HG02798 (cell line): Measurements from ENCODE around the gene DIP2C.
"Not testable (repeated sequence)": the region's sequence is repeated elsewhere in the genome, so short reads cannot be mapped to it uniquely, and the experiment has no call there.

Experiments
- ATAC-seq: cut with Tn5 transposase; IDR thresholded peaks from one replicate; pipeline ENCODE4 v1.9.1; 2021; ENCODE audit warnings: mild to moderate bottlenecking; ENCODE audit not compliant: unreplicated experiment, poor library complexity

DIP2C gene

DNA sequence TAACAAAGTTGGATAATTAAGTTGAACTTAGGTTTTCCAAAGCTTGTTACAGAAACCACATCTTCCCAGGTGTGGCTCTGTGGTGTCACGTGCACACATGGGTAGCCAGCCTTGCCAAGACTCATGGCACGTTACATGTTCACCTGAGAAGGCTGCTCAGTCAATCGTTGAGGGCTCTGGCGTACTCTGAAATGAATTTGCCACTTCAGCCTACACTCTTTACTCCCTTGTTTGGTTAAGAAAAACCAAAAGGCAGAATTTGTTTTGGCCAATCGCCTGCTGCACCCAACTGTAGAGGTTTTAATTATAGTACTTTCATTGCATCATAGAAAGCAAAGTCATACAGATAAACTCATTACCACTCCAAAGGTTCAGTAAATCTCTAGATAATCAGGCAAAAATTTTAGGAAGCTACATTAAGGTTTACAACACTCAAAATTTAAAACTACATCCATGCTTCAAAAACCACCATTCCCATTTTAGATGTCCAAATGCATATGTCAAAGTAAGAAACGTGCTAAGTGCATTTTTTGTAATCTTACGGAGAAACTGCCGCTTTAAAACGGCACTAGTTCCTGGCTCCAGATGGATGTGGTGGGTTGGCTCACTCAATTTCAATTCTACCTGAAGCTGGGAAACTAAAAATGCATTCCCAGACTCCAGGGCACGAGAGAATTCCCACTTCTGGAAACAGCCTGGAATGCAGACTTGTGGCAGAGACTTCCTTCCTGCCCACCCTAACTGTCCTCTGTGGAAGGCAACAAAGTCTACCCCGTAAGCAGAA lies 88.4 kb downstream of the DIP2C start:
- no peak for ATAC-seq

DNA sequence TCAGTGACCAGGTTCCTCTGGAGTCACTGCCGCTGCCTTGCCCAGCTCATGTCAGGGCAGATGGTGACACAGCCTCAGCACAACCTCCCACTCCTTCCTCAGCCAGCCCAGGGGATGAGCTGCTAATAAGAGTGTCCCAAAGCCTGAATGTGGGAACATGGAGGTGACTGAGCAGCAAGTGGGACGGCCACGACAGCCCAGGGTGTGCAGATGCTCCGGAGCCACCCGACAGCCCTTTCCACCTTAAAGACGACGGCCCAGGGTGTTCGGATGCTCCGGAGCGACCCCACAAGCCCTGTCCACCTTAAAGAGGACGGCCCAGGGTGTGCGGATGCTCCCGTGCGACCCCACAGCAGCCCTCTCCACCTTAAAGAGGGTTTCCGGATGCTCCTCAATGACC lies 89.2 kb downstream of the DIP2C start:
- no peak for ATAC-seq

DNA sequence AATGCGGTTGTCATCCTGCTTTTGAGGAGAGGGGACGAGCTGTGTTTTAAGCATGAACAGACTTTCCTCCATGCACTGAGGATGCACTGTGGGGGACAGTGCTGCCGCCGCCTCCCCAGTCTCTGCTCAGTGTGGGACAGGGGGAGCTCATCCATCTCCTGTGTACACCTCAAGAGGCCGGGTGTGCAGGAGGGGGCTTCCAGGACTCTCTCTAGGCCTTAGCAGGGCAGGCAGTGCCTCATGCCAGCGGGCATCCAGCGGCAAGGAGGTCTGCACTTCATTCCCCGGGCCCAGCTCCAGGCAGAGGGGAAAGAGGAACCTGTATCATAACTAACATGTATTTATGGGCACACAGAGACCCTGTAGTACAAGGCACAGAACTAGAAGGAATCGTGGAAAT lies 89.7 kb downstream of the DIP2C start:
- ATAC-seq, result no peak

DNA sequence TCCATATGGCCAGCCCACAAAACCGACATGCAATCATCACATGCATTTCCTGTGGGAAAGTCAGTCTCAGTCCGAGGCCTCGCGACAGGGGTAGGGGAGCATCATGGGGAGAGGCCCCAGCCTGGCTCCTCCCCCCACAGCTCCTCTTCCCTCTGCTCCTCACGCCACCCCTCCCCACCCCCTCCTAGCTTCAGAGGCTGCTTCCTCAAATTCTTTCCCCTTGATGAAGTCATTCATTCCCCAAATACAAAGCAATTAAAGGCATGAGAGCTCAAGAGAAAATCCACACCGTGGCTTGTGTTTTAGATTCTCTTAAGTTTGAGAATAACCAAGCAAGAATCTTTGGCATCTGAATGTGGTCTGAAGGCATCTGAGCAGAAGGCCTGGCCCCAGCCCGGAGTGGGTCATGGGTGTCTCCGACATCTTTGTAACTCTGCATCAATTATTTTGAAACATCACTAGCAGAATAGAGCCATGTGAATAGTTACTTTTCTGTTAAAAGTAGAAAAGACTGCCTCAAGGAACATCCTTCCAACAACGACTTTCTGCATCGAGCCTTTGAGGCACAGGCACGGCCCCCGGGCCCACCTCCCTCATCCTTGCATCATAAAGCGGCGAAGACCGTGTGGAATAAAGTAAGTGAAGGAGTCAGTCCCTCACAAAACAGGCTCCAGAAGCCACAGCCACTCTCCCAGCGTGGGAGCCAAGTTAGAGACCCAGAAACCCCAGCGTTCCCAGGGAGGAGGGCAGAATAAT lies 90.9 kb downstream of the DIP2C start:
- no peak for ATAC-seq

DNA sequence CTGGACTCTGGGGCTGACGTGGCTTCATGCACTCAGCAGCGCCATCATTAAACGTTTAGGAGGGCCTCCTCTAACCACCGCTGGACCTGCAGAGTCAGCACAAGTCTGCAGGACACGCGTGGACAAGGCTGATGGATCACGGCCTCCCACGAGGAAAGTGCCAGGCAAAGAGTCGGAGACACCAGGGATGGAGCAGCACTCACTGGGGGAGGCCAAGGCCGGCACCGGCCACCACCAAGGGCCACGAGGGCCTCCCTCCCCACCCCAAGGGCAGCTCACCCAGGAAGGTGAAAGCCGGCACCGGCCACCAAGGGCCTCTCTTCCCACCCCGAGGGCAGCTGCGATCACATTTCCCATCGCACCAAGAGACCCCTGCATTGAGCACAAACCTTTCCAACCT lies 91.5 kb downstream of the DIP2C start:
- no peak for ATAC-seq

DNA sequence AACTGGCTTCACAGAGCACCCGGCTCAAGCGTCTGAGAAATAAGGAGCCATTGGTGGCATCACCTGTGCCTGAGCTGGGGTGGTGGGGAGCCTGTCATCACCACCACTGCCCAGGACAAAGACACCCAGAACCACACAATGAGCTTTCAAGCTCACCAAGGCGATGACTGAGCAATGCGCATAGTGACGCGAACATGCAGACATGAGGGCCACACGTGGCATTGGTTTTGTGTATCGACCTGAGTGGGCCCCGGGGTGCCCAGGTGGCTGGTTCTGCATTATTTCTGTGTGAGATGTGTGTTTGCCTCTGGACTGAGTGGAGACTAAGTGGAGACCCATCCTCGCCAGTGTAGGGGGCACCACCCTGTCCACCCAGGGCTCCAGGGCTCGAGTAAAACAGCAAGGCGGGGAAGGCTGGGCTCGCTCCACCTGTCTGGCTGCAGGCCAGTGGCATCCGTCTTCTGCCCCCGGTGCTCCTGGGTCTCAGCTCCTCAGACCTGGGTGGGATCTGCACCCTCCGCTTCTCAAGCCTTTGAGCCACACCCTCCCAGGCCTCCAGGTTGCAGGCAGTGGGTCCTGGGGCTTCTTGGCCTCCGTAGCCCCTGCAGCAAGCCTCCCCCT lies 92.6 kb downstream of the DIP2C start:
- ATAC-seq, result no peak

DNA sequence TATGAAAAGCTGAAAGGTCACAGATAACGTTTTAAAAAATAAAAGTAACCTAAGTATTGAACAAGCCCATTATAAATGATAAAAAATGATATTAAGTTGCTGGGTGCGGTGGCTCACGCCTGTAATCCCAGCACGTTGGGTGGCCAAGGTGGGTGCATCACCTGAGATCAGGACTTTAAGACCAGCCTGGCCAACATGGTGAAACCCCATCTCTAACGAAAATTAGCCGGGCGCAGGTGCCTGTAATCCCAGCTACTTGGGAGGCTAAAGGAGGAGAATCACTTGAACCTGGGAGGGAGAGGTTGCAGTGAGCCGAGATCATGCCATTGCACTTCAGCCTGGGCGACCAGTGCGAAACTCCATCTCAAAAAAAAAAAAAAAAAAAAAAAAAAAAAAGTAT lies 93.3 kb downstream of the DIP2C start:
- ATAC-seq, result not testable (repeated sequence)

DNA sequence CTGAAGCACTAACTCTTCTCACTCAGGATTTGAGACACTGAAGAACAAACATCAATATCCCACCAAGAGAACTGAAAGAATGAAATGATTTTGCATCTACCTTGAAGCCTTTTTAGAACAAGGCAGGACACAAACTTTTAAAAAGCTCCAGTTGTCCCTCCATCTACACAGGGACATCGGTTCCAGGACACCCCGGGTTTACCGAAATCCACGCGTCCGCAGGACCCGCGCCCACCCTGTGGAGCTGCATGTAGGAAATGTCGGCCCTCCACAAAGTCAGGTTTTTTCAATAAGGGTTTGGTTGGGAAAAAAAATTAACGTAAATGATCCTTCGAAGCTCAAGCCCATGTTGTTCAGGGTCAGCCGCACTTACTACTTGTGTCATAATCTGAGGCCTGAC lies 94.0 kb downstream of the DIP2C start:
- ATAC-seq, result no peak

DNA sequence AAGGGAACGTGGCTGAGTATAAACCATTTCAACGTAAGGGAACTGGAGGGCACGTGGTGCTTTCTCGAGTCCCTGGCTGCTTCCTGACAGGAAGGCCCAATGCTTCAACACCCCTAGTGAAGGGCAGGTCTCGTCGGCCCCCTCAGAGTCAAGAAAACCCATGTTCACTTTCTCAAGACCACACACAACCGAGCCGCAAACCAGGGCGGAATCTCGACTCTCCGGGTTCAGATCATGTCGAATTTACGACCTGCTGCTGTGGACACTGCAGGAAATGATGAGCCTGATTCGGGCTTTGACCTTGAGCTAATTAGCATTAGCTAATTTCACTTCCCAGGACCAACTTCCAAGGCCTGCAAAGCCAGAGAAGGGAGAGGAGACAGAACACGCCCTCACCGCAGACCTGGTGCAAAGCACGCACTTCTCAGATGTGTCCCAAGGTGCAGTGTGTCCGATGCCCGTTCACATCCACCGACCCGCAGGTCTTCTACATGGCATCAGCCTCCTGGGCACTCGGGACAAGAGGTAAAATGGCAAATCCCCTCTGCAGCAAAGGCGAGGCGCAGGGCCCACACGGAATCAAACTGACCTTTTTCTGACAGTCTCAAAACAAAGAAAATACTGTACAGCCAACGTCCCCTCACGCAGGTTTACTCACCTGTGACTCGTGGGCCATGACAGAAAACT lies 94.7 kb downstream of the DIP2C start:
- no peak for ATAC-seq

DNA sequence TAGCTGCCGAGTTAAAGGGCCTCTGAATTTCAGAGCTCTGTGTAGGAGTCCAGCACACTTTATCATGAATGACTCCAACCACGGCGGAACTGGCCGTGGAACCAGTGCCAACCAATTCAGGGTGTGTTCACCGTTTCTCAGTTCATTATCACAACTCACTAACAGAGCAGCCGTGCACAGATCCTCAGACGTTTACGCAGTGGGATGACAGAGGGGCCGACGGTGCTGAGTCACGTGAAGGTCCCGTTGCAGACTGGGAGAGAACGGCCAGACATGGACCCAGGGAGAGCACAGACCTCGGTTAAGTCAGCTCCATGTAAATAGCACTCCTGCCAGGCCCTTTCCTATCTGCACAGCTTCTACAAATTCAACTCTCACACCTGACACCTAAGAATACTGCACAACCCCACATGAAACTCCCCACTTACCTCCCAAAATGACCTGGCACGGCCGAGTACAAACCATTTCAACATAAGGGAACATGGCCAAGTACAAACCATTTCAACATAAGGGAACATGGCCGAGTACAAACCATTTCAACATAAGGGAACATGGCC lies 95.5 kb downstream of the DIP2C start:
- ATAC-seq, result no peak

DNA sequence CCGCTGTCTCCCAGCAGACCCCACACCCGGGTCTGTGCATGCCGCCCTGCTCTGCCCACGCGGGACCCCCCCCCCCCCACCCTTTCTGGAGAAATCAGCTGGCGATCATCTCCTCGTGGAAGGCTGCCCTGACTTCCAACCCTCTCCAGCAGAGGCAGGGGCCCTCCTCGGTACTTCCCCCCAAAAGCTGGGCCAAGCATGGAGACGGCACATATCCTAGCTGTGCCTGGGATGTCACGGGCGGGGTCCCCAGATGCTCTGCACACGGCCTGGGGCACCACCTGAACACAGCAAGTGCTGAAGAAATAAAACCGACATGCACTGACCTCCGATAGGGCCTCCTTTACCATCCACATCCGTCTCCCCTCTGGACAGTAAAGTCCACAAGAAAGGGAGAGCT lies 96.0 kb downstream of the DIP2C start:
- ATAC-seq, result no peak

DNA sequence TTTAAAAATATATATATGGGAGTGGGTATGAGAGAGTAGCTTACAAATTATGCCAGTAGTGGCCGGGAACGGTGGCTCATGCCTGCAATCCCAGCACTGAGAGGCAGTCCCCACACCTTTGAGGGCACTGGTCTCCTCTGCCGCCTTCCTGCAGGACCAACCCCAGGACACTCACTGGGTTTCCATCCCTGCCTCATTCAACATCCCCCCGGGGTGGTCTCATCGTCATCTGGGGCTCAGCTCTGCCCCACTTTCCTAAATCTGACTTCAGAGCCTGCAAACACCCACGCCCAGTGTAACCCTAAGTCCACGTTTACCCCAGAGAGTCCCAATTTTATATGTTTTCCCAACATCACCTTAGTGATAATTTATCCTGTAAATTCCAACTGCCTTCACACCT lies 96.5 kb downstream of the DIP2C start:
- ATAC-seq, result no peak

DNA sequence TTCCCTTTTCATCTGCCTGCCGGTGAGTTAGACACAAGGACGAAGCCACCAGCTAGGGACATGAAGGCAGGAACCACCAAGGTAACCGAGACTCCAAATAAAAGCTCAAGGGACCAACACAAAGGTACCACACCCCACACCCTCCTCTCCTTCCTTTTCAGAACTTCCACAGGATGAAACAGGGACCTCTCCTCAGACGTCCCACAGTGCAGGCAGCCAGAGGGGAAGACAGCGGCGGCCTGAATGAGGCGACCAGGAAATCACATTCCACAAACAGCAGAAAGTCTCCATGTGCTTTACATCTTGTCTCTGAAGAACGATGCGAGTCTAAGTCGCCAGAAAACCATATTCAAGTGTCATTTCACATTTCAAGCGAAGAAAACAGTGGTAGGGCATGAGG lies 97.8 kb downstream of the DIP2C start:
- no peak for ATAC-seq

DNA sequence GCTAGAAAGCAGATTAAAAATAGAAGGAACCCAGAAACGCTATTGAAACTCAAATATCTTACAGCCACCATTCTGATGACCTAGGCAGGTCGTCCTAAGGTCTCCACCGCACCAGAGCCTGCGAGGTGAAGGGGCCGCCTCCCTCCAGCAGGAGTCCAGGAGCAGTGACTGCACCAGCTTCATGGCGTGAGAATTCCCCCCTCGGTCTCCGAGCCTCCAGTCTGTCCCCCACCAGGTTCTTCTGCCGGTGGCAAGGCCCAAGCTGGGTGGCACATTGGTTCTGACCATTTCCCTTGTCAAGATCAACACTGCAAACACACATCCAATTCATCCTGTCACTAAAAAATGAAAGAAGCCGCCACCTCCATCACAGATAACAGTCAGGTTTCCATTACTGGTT lies 98.7 kb downstream of the DIP2C start:
- ATAC-seq, result no peak

DNA sequence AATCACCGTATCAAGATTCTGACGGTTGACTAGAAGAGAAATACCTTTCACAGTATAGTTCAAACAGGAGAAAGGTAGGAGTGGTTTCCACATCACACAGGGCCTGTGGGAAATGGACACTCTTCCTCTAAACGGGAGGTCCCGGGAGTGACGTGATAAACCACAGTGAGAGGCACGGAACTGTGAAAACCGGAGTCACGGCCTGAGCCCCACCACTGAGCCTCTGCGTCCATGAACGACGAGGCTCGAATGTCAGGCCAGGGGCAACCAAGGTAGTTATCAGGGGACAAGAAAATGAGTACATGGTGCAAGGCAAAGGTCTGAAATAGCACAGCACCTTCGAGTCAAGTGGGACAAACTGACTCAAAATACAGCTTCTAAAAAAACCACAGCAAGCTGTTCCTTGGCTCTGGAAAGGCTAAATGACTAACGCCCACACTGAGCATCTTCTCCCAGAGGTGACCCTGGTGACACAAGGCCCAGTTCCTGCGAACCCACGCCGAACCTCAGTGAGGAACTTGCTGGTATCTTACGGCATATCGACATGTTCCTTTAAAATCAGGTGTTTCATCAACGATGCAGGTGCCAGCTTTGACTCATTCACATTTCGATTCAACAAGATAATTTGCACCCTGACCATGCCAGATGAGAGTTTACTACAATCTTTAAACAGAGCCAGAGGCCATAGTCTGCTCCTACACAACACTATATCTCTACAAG lies 99.3 kb downstream of the DIP2C start:
- ATAC-seq, result no peak

DNA sequence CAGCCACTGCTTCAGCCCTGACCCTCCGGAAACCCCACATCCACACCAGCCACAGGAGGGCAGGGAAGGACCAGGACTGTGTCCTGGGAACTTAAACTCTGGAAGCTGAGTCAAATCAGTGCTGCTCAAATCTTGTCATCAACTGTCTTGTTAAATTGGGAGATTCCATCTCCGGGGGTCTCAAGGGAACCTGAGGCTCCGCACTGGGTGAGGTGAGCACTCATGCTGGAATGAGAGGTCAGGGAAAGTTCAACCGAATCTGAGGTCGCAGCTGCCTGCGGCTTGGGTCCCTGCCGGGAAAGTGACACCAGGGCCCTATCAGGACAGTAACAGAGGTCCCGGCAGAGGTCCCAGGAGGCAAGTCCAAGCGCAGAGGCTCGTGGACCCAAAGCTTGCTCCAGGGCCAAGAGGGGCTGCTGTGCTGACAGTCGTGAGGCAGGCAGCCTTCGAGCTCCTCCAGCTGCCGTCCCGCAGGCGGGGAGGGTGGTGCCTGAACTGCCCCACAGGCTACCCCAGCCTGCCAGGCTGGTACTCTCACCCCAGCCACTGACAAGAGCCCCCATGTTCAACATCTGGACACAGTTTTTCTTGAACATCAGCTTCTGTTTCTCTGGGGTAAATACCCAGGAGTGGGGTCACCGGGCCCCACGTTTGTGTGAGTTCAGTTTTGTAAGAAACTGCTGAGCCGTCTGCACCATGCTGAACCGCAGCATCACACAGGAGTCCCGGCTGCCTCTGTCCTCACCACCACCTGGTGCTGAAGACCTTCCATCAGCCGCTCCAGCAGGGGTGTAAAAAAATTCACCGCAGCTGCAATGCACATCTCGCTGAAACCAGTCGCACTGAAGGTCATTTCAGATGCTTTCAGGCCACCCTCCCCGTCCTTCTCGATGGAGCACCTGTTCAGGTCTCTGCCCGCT lies 101.0 kb downstream of the DIP2C start:
- ATAC-seq, result no peak

DNA sequence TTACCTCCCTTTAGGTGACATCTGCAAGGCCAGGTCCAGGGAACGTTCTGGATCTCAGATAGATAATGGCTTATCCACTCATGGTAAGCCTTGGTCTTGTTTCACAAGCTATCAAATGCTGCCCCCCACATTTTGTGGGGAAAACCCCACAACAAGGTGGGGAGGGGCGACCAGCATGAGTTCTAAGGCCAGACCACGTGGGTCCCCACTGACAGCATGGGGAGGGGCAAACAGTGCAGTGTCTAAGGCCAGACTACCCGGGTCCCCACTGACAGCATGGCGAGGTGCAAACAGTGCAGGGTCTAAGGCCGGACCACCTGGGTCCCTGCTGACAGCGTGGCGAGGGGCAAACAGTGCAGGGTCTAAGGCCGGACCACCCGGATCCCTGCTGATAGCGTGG lies 102.8 kb downstream of the DIP2C start:
- no peak for ATAC-seq

DNA sequence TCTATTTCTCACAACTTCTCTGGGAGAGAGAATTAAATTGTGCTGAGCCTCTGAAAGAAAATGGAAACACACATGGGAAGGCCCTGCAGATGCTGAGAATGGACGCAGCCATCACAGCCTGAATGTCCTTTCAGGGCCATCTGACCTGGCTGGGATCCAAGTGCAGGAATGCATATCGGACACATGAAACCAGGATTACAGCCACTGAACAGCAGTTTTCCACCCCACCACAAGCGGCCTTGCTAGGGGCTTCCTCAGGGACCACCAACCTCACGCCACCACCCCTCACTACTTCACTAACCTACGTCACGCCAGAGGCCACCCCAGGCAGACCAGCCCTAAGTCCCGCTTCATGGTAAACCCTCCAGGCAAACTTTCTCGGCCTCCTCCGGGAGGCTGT lies 103.3 kb downstream of the DIP2C start:
- ATAC-seq, result no peak

DNA sequence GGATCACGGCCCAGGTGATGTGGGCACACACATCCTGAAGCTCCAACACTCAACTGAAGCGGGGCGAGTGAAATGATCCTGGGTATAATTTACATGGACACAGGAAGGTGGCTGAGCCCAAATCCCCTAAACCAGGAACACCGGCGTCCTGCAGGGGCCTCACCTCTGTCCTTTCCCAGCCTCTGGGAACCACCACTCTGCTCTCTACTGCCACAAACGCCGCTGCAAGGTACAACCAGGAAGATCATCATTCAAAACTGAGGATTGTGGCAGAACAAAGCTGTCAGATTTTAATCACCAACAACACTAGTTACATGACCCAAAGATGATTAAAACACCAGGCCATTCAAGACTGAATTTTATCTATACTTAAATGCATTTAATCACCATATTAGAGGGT lies 104.0 kb downstream of the DIP2C start:
- ATAC-seq, result no peak
